GM21619 (cell line): Measurements from ENCODE around the gene HSH2D.
"Not testable (repeated sequence)": the region's sequence is repeated elsewhere in the genome, so short reads cannot be mapped to it uniquely, and the experiment has no call there.

Experiments used
- ATAC-seq: cut with Tn5 transposase; IDR thresholded peaks from one replicate; pipeline ENCODE4 v1.9.1; 2021; ENCODE audit not compliant: unreplicated experiment

Gene HSH2D

GRCh38 chr19:16119075-16119857 is 24.2 kb upstream of the HSH2D start:
- not testable (repeated sequence) for ATAC-seq

- ATAC-seq = no peak
Observed at GRCh38 chr19:16121141-16121540, 22.3 kb upstream of the HSH2D start.

- ATAC-seq = no peak
Observed at GRCh38 chr19:16121967-16122366, 21.5 kb upstream of the HSH2D start.

GRCh38 chr19:16124953-16125352 is 18.5 kb upstream of the HSH2D start:
- ATAC-seq = no peak

- no peak for ATAC-seq
Observed at GRCh38 chr19:16125737-16126495, 17.6 kb upstream of the HSH2D start.

GRCh38 chr19:16127080-16127479 is 16.4 kb upstream of the HSH2D start:
- ATAC-seq = no peak

GRCh38 chr19:16127776-16128371 is 15.6 kb upstream of the HSH2D start:
- no peak for ATAC-seq

GRCh38 chr19:16131648-16132047 is 11.8 kb upstream of the HSH2D start:
- no peak for ATAC-seq

- ATAC-seq = no peak
Observed at GRCh38 chr19:16133818-16134217, 9.7 kb upstream of the HSH2D start.

GRCh38 chr19:16134510-16134909 is 9.0 kb upstream of the HSH2D start:
- peak; percentile 58 for ATAC-seq

- no peak for ATAC-seq
Observed at GRCh38 chr19:16135430-16136127, 7.9 kb upstream of the HSH2D start.

- no peak for ATAC-seq
Observed at GRCh38 chr19:16136185-16136999, 7.1 kb upstream of the HSH2D start.

- ATAC-seq = no peak
Observed at GRCh38 chr19:16139752-16140151, 3.7 kb upstream of the HSH2D start.

- no peak for ATAC-seq
Observed at GRCh38 chr19:16141043-16141442, 2.4 kb upstream of the HSH2D start.

- no peak for ATAC-seq
Observed at GRCh38 chr19:16142032-16142580, 1.4 kb upstream of the HSH2D start.

GRCh38 chr19:16144216-16144581 is 714 bp downstream of the HSH2D start:
- ATAC-seq = no peak

GRCh38 chr19:16146112-16146511 is 2.6 kb downstream of the HSH2D start:
- no peak for ATAC-seq

GRCh38 chr19:16148443-16149229 is 5.2 kb downstream of the HSH2D start:
- no peak for ATAC-seq

- no peak for ATAC-seq
Observed at GRCh38 chr19:16153582-16154336, 10.3 kb downstream of the HSH2D start.
